Measurements from ENCODE around the gene RAB14.

The RAB14 gene

DNA sequence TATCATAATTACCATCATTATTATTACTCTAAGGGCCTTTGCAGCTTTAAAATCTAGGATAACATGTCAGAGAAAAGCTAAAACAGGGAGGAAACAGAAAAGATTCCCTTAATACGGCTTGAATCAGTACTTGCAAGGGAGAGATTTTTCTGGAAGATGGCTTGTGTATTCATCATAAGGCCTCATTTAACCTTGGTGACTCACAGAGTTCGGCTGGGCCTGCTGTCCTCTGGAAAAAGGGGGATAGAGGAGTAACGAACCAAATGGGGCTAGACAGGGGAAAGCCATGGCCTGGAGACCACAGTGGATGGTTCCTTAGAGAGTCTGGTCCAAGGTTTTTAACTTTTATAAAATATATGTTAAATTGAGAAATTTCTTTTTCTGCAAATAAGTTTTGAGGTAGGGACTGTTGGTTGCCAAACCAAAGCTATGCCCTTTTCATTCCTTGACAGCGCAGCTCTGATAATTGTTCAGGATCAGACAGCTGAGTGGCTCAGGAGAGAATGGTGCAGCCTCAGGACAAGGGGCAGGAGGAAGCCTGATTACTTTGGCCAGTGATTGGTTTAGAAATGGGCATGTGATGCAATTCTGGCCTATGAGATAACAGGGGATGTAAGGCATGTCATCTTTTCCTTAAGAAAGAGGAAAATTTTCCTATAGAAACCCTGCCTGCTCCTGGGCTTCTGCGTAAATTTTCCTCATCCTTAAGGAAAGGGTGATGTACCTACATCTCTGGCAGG, 40.7 kb upstream of the RAB14 start (continued):
- TF ChIP-seq, protein P1, sequence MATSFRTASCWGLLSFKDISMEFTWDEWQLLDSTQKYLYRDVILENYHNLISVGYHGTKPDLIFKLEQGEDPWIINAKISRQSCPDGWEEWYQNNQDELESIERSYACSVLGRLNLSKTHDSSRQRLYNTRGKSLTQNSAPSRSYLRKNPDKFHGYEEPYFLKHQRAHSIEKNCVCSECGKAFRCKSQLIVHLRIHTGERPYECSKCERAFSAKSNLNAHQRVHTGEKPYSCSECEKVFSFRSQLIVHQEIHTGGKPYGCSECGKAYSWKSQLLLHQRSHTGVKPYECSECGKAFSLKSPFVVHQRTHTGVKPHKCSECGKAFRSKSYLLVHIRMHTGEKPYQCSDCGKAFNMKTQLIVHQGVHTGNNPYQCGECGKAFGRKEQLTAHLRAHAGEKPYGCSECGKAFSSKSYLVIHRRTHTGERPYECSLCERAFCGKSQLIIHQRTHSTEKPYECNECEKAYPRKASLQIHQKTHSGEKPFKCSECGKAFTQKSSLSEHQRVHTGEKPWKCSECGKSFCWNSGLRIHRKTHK (tag by site-specific recombination; IDR thresholded peaks at IDR 0.05), result no peak
- TF ChIP-seq ZNF324 (tag by site-specific recombination; IDR thresholded peaks at IDR 0.05) (no peak), SP7 (tag by site-specific recombination; IDR thresholded peaks at IDR 0.05) (no peak), ZNF596 (tag by site-specific recombination; IDR thresholded peaks at IDR 0.05) (no peak), ZNF274 (IDR thresholded peaks at IDR 0.05; ENCODE audit: low read length) (no peak), ZNF274 (tag by site-specific recombination; IDR thresholded peaks at IDR 0.05; ENCODE audit: borderline replicate concordance) (no peak)

DNA sequence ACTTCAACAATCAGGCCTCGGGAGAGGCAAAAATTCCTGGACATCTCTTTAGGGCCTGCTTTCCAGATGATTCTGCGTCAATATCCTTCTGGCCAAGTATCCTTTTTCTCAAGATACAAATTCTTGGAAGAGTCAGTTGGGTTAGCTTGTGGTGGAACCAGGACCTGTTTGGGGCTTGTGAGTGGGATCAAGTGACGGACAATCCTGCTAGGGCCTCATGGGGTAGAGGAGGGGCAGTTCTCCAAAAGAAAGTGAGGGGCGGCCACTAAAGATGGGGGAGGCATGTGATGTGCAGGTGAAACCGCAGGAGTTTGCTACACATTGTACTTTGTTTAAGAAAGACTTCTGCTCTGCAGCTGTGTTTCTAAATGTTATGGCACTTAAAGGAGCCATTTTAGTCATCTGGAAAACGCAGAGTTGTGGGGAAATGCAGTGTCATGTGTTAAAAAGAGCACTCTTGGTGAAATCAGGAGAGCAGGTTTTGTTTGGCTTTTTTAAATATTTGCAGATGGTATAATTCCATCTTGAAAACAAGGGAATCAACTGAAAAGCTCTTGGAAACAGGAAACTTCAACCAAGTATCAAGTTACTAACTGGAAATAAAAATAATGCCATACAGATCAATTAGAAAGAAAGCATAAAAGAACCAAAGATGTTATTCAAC, 38.9 kb upstream of the RAB14 start:
- Histone ChIP-seq H3K27ac (ENCODE audit: extremely low read depth, low read depth, low read length) (no peak overlapping the region), H3K4me1 (ENCODE audit: control insufficient read depth, insufficient read depth, low read length) (no peaks in the 10 kb centered on the region), H3K4me3 (ENCODE audit: low read depth, low read length) (no peak overlapping the region), H3K9me3 (ENCODE audit: control insufficient read depth, insufficient read depth, low read depth, low read length) (no peaks in the 10 kb centered on the region), H3K36me3 (ENCODE audit: control insufficient read depth in 2 of 2, insufficient read depth in 1 of 2, low read length in 2 of 2) (no peaks in the 10 kb centered on the region)
- no peak for TF ChIP-seq ZNF202 (tag by site-specific recombination; IDR thresholded peaks at IDR 0.05; ENCODE audit: borderline replicate concordance)
- no peak for TF ChIP-seq ZNF837 (tag by site-specific recombination; IDR thresholded peaks at IDR 0.05)
- TF ChIP-seq, protein P1 (tag by site-specific recombination; IDR thresholded peaks at IDR 0.05), result no peak
- no peak for TF ChIP-seq ZNF184 (tag by site-specific recombination; IDR thresholded peaks at IDR 0.05)
- no peak for TF ChIP-seq KLF7 (tag by site-specific recombination; IDR thresholded peaks at IDR 0.05; ENCODE audit: borderline replicate concordance)
- no peak for TF ChIP-seq ZNF391 (tag by site-specific recombination; IDR thresholded peaks at IDR 0.05; ENCODE audit: borderline replicate concordance, low read depth)
- no peak for TF ChIP-seq ZNF138 (tag by site-specific recombination; IDR thresholded peaks at IDR 0.05; ENCODE audit: borderline replicate concordance)
- no peak for TF ChIP-seq ZNF157 (tag by site-specific recombination; IDR thresholded peaks at IDR 0.05)
- no peak for TF ChIP-seq ZNF76 (tag by site-specific recombination; IDR thresholded peaks at IDR 0.05; ENCODE audit: borderline replicate concordance, low read depth)
- no peak for TF ChIP-seq ZBTB26 (tag by site-specific recombination; optimal IDR thresholded peaks at IDR 0.05)
- no peak for TF ChIP-seq ZNF660 (tag by site-specific recombination; IDR thresholded peaks at IDR 0.05)
- TF ChIP-seq WT1 (tag by site-specific recombination; IDR thresholded peaks at IDR 0.05), result no peak
- TF ChIP-seq ZNF645 (tag by site-specific recombination; IDR thresholded peaks at IDR 0.05), result no peak
- TF ChIP-seq, protein P2, sequence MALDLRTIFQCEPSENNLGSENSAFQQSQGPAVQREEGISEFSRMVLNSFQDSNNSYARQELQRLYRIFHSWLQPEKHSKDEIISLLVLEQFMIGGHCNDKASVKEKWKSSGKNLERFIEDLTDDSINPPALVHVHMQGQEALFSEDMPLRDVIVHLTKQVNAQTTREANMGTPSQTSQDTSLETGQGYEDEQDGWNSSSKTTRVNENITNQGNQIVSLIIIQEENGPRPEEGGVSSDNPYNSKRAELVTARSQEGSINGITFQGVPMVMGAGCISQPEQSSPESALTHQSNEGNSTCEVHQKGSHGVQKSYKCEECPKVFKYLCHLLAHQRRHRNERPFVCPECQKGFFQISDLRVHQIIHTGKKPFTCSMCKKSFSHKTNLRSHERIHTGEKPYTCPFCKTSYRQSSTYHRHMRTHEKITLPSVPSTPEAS (tag by site-specific recombination; IDR thresholded peaks at IDR 0.05), result no peak
- TF ChIP-seq ZNF19 (tag by site-specific recombination; IDR thresholded peaks at IDR 0.05; ENCODE audit: low read depth), result no peak
- TF ChIP-seq ZNF2 (tag by site-specific recombination; IDR thresholded peaks at IDR 0.05), result no peak
- no peak for TF ChIP-seq OVOL3 (tag by site-specific recombination; IDR thresholded peaks at IDR 0.05)
- no peak for TF ChIP-seq ZNF560 (tag by site-specific recombination; IDR thresholded peaks at IDR 0.05; ENCODE audit: borderline replicate concordance)
- ChIA-PET POLR2A (no interaction called here), CTCF (interaction anchor here (0.8 to 2.2 kb wide), 5 partner anchors 18 to 79 kb away, joined by 3 to 12 read pairs (median 7); no protein-coding TSS in a partner anchor)

All from HEK293 (cell line).